ENCODE data around the gene CSAG2. TPM values are rescaled to one million over a fixed set of nuclear protein-coding genes. Genes with fewer than 3 reads are reported as not detected.
"Not testable (repeated sequence)": the region's sequence is repeated elsewhere in the genome, so short reads cannot be mapped to it uniquely, and the experiment has no call there.

Gene CSAG2
- total RNA-seq, 4 donors from 2014 or later: not detected

DNA sequence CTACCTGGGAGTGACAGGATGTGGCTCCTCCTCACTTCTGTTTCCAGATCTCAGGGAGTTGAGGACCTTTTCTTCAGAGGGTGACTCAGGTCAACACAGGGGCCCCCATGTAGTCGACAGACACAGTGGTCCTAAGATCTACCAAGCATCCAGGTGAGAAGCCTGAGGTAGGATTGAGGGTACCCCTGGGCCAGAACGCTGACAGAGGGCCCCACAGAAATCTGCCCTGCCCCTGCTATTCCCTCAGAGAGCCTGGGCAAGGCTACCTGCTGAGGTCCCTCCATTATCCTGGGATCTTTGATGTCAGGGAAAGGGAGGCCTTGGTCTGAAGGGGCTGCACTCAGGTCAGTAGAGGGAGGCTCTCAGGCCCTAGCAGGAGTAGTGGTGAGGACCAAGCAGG, 26.0 kb upstream of the CSAG2 start:
- H3K4me3 ChIP-seq (replicated peaks in 1 of 3): no peak overlapping the region
- no peaks in the 10 kb centered on the region for H3K27me3 ChIP-seq
- H3K36me3 ChIP-seq: no peaks in the 10 kb centered on the region
- no peak for TF ChIP-seq POLR2A (IDR thresholded peaks at IDR 0.05)
- TF ChIP-seq, protein P1, sequence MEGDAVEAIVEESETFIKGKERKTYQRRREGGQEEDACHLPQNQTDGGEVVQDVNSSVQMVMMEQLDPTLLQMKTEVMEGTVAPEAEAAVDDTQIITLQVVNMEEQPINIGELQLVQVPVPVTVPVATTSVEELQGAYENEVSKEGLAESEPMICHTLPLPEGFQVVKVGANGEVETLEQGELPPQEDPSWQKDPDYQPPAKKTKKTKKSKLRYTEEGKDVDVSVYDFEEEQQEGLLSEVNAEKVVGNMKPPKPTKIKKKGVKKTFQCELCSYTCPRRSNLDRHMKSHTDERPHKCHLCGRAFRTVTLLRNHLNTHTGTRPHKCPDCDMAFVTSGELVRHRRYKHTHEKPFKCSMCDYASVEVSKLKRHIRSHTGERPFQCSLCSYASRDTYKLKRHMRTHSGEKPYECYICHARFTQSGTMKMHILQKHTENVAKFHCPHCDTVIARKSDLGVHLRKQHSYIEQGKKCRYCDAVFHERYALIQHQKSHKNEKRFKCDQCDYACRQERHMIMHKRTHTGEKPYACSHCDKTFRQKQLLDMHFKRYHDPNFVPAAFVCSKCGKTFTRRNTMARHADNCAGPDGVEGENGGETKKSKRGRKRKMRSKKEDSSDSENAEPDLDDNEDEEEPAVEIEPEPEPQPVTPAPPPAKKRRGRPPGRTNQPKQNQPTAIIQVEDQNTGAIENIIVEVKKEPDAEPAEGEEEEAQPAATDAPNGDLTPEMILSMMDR (IDR thresholded peaks at IDR 0.05): no peak
- DNase-seq: no peak
- H3K9me3 ChIP-seq: no peaks in the 10 kb centered on the region
- no peaks in the 10 kb centered on the region for H3K4me1 ChIP-seq
- intact Hi-C loops (cut with DNase I): no loop called here
- no peak overlapping the region for H3K27ac ChIP-seq
- no CpG with 5 or more reads among the region's 2 CpGs for whole genome bisulfite sequencing, 2 donors

DNA sequence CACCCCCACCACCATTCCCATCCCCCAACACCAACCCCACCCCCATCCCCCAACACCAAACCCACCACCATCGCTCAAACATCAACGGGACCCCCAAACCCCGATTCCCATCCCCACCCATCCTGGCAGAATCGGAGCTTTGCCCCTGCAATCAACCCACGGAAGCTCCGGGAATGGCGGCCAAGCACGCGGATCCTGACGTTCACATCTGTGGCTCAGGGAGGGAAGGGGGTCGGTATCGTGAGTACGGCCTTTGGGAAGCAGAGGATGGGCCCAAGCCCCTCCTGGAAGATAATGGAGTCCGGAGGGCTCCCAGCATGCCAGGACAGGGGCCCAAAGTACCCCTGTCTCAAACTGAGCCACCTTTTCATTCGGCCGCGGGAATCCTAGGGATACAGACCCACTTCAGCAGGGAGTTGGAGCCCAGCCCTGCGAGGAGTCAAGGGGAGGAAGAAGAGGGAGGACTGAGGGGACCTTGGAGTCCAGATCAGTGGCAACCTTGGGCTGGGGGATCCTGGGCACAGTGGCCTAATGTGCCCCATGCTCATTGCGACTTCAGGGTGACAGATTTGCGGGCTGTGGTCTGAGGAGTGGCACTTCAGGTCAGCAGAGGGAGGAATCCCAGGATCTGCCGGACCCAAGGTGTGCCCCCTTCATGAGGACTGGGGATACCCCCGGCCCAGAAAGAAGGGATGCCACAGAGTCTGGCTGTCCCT, 25.2 kb upstream of the CSAG2 start:
- H3K27ac ChIP-seq; intact Hi-C loops (cut with DNase I); H3K4me1 ChIP-seq; H3K36me3 ChIP-seq; DNase-seq; H3K4me3 ChIP-seq (replicated peaks in 1 of 3); H3K9me3 ChIP-seq; H3K27me3 ChIP-seq: not testable (repeated sequence)
- 98 to 100% methylated on average over 2 to 8 of the region's 22 CpGs for WGBS, 2 donors

DNA sequence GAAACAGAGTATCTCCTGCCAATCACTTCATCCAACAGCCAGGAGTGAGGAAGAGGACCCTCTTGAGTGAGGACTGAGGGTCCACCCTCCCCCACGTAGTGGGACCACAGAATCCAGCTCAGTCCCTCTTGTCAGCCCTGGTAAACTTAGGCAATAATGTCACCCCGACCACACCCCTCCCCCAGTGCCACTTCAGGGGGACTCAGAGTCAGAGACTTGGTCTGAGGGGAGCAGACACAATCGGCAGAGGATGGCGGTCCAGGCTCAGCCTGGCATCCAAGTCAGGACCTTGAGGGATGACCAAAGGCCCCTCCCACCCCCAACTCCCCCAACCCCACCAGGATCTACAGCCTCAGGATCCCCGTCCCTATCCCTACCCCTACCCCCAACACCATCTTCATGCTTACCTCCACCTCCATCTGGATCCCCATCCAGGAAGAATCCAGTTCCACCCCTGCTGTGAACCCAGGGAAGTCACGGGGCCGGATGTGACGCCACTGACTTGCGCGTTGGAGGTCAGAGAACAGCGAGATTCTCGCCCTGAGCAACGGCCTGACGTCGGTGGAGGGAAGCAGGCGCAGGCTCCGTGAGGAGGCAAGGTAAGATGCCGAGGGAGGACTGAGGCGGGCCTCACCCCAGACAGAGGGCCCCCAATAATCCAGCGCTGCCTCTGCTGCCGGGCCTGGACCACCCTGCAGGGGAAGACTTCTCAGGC, 24.3 kb upstream of the CSAG2 start, which contains the start of the genes CSAG1 and MAGEA12:
Gene CSAG1, minus strand, starts transcription at position 461 of the 715 bp plus-strand sequence. CDS start 1,261 bp downstream, outside the sequence.
Gene MAGEA12, plus strand, starts transcription at position 497 of the 715 bp plus-strand sequence. CDS start 2,405 bp downstream, outside the sequence.
- H3K27me3 ChIP-seq: no peaks in the 10 kb centered on the region
- no peak for DNase-seq
- TF ChIP-seq POLR2A (IDR thresholded peaks at IDR 0.05): no peak
- TF ChIP-seq, protein P1 (IDR thresholded peaks at IDR 0.05): no peak
- H3K9me3 ChIP-seq: no peaks in the 10 kb centered on the region
- no peak within 1 kb of the TSS for H3K4me3 ChIP-seq (replicated peaks in 1 of 3)
- intact Hi-C loops (cut with DNase I): no loop called here
- whole genome bisulfite sequencing, 2 donors: 89 to 98% methylated on average over 8 of the region's 21 CpGs
- no peaks in the 10 kb centered on the region for H3K4me1 ChIP-seq
- no peak within 1 kb of the TSS for H3K27ac ChIP-seq
- H3K36me3 ChIP-seq: no peaks in the 10 kb centered on the region

DNA sequence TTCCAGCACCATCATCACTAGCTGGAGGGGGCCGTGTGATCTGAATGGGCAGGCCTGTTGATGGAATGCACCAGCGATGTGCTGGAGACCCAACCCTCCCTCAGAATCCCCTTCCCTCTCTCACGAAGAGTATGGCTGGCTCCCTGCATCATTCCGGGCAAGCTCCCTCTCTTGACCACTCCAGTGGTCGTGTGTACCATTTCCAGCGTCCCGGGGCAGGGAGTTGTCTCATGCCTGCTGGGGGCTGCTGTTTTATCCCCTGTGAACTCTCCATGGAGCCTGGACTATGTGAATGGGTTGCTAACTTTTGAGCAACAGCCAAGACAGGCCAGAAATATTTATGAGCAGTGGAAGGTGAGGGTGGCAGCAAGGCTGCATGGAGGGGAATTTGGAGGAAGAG, 16.3 kb upstream of the CSAG2 start:
- H3K27ac ChIP-seq: no peak overlapping the region
- no peak overlapping the region for H3K4me3 ChIP-seq (replicated peaks in 1 of 3)
- TF ChIP-seq, protein P1 (IDR thresholded peaks at IDR 0.05): no peak
- no peak for TF ChIP-seq POLR2A (IDR thresholded peaks at IDR 0.05)
- no peaks in the 10 kb centered on the region for H3K36me3 ChIP-seq
- intact Hi-C loops (cut with DNase I): no loop called here
- H3K4me1 ChIP-seq: no peaks in the 10 kb centered on the region
- no peaks in the 10 kb centered on the region for H3K27me3 ChIP-seq
- 67 to 73% methylated on average over 3 to 7 of the region's 7 CpGs for WGBS, 2 donors
- no peak for DNase-seq
- no peaks in the 10 kb centered on the region for H3K9me3 ChIP-seq

DNA sequence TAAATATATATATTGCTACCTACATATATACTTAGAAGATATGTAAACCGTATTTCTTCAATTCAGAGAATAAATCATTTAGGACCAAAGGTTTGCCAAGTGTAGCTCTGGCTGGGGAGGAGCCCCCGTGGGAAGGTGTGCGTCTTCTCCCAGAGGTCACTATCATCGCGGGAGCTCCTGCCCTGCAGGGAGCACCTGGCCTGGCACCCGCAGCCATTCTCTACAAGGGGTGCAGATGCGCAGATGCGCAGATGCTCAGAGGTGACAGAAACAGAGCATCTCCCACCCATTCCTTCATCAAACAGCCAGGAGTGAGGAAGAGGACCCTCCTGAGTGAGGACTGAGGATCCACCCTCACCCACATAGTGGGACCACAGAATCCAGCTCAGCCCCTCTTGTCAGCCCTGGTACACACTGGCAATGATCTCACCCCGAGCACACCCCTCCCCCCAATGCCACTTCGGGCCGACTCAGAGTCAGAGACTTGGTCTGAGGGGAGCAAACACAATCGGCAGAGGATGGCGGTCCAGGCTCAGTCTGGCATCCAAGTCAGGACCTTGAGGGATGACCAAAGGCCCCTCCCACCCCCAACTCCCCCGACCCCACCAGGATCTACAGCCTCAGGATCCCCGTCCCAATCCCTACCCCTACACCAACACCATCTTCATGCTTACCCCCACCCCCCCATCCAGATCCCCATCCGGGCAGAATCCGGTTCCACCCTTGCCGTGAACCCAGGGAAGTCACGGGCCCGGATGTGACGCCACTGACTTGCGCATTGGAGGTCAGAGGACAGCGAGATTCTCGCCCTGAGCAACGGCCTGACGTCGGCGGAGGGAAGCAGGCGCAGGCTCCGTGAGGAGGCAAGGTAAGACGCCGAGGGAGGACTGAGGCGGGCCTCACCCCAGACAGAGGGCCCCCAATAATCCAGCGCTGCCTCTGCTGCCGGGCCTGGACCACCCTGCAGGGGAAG, 5.0 kb upstream of the CSAG2 start, which contains the start of gene MAGEA2B:
Gene MAGEA2B, plus strand, starts transcription at position 814 of the 973 bp plus-strand sequence. CDS start 2,479 bp downstream, outside the sequence.
- H3K27me3 ChIP-seq; intact Hi-C loops (cut with DNase I): not testable (repeated sequence)
- no CpG with 5 or more reads among the region's 35 CpGs for WGBS, 2 donors

DNA sequence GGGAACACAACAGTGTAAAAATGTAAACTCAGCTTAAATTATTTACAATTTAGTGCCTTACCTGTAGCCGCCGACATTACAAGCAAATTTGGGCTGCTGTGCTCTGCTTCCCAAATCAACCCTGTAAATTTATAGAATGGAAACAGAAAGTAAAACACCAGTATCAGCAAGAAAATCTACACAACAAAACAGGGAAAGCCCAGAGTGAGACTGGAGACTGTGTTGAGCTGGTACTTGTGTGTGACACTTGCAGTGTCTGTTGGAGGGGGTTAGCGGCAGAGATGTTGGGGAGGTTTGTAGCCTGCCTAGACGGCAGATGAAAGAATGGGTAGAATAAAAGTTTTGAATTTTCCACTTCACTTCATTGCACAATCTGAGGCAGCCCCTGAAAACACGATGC, 4.1 kb upstream of the CSAG2 start:
- H3K27ac ChIP-seq; H3K36me3 ChIP-seq; DNase-seq; H3K9me3 ChIP-seq; H3K4me3 ChIP-seq (replicated peaks in 1 of 3); H3K27me3 ChIP-seq; intact Hi-C loops (cut with DNase I); H3K4me1 ChIP-seq: not testable (repeated sequence)
- no CpG with 5 or more reads among the region's 5 CpGs for WGBS, 2 donors

More for the DNA sequence above, 5.0 kb upstream of the CSAG2 start, which contains the start of gene MAGEA2B:
- not testable (repeated sequence) for DNase-seq; H3K36me3 ChIP-seq; H3K4me1 ChIP-seq; H3K4me3 ChIP-seq (replicated peaks in 1 of 3); H3K27ac ChIP-seq; H3K9me3 ChIP-seq

DNA sequence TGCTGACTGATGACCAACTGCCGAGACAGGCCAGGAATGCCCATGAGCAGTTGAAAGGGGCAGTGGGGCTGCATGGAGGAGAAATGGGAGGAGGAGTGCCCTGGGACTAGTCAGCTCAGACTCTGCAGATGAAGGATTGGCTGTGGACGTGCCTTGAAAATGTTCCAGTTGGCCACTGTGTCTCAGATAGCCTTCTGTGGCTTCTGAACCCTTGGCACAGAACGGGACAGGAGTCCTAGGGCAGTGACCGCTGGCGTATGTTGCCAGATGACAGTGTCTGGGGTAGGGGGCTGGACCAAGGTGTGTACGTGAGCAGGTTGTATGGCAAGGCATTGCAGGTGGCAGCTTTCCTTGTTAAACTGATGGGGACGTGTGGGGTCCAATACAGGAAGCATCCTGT, 2.6 kb downstream of the CSAG2 start:
- H3K4me1 ChIP-seq; intact Hi-C loops (cut with DNase I); H3K36me3 ChIP-seq; H3K4me3 ChIP-seq (replicated peaks in 1 of 3); H3K27ac ChIP-seq; H3K27me3 ChIP-seq; DNase-seq; H3K9me3 ChIP-seq: not testable (repeated sequence)
- WGBS, 2 donors: 60 to 100% methylated on average over 1 to 2 of the region's 7 CpGs

DNA sequence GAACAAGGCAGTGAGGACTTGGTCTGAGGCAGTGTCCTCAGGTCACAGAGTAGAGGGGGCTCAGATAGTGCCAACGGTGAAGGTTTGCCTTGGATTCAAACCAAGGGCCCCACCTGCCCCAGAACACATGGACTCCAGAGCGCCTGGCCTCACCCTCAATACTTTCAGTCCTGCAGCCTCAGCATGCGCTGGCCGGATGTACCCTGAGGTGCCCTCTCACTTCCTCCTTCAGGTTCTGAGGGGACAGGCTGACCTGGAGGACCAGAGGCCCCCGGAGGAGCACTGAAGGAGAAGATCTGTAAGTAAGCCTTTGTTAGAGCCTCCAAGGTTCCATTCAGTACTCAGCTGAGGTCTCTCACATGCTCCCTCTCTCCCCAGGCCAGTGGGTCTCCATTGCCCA, 8.7 kb downstream of the CSAG2 start:
- H3K27ac ChIP-seq; H3K4me1 ChIP-seq; H3K27me3 ChIP-seq; H3K9me3 ChIP-seq; intact Hi-C loops (cut with DNase I); H3K4me3 ChIP-seq (replicated peaks in 1 of 3); DNase-seq; H3K36me3 ChIP-seq: not testable (repeated sequence)
- 96% methylated on average over 3 of the region's 5 CpGs; no CpG with 5 or more reads in 1 of the 2 donors for WGBS, 2 donors
